ENCODE measurements around the gene RECQL5.

DNA sequence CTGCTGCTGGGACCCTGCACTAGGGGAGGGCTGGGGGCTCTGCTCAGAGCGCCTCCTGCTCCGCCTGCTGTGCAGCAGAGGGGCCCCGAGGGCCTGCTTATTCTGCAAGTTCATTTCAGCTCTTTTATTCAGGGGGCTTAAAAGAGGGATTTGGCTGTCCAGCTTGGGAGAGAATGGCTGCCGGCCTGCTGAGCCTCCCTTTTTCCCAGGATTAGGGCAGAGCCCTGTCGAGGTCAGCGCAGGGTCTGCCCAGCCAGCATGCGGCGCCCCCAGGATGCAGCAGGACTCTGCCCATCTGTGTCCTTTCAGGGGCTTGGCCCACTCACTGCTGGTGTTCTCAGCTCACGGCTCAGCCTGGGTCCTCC, 32.6 kb downstream of the RECQL5 start:
- TF ChIP-seq, protein P1, sequence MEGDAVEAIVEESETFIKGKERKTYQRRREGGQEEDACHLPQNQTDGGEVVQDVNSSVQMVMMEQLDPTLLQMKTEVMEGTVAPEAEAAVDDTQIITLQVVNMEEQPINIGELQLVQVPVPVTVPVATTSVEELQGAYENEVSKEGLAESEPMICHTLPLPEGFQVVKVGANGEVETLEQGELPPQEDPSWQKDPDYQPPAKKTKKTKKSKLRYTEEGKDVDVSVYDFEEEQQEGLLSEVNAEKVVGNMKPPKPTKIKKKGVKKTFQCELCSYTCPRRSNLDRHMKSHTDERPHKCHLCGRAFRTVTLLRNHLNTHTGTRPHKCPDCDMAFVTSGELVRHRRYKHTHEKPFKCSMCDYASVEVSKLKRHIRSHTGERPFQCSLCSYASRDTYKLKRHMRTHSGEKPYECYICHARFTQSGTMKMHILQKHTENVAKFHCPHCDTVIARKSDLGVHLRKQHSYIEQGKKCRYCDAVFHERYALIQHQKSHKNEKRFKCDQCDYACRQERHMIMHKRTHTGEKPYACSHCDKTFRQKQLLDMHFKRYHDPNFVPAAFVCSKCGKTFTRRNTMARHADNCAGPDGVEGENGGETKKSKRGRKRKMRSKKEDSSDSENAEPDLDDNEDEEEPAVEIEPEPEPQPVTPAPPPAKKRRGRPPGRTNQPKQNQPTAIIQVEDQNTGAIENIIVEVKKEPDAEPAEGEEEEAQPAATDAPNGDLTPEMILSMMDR (IDR thresholded peaks at IDR 0.05 in 4 of 5, conservative IDR thresholded peaks at IDR 0.05 in 1 of 5): no peak
- TF ChIP-seq POLR2A (IDR thresholded peaks at IDR 0.05): no peak
